ENCODE data around the gene TRAPPC2.

TRAPPC2 gene

DNA sequence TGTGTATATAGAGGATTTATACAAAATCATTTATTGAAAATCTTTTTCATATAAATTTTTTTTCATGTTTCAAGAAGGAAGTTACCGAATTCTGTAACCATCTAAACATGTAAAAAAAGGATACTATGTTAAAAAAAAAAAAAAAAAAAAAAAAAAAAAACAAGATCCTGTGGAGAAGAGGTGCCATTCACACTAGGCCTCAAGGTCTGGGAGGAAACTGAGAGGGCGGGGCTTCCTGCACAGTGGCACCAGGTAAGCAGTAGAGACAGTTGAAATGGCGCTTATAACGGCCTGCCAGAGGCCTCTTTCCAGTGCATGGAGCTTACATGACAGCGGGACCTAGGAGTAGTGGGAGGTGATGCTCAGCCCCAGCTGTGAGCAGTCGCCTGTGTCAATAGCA lies 17.5 kb downstream of the TRAPPC2 start:
- Histone ChIP-seq H3K9ac (no peak overlapping the region), H3K27me3 (ENCODE audit: control insufficient read depth, insufficient read depth, low read length) (no peaks in the 10 kb centered on the region), H3K4me3 (ENCODE audit: low read depth, low read length) (no peak overlapping the region), H2AFZ (no peak overlapping the region), H3K9me3 (ENCODE audit: control insufficient read depth, low read length) (no peaks in the 10 kb centered on the region), H3K4me2 (ENCODE audit: low read length) (no peak overlapping the region), H3K27ac (no peak overlapping the region), H3K4me1 (peaks cover 5% of the 10 kb centered on the region), H3K36me3 (ENCODE audit: control insufficient read depth, insufficient read depth, low read length) (no peaks in the 10 kb centered on the region), H3K79me2 (no peaks in the 10 kb centered on the region)
- TF ChIP-seq, protein P1, sequence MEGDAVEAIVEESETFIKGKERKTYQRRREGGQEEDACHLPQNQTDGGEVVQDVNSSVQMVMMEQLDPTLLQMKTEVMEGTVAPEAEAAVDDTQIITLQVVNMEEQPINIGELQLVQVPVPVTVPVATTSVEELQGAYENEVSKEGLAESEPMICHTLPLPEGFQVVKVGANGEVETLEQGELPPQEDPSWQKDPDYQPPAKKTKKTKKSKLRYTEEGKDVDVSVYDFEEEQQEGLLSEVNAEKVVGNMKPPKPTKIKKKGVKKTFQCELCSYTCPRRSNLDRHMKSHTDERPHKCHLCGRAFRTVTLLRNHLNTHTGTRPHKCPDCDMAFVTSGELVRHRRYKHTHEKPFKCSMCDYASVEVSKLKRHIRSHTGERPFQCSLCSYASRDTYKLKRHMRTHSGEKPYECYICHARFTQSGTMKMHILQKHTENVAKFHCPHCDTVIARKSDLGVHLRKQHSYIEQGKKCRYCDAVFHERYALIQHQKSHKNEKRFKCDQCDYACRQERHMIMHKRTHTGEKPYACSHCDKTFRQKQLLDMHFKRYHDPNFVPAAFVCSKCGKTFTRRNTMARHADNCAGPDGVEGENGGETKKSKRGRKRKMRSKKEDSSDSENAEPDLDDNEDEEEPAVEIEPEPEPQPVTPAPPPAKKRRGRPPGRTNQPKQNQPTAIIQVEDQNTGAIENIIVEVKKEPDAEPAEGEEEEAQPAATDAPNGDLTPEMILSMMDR (IDR thresholded peaks at IDR 0.05): no peak

DNA sequence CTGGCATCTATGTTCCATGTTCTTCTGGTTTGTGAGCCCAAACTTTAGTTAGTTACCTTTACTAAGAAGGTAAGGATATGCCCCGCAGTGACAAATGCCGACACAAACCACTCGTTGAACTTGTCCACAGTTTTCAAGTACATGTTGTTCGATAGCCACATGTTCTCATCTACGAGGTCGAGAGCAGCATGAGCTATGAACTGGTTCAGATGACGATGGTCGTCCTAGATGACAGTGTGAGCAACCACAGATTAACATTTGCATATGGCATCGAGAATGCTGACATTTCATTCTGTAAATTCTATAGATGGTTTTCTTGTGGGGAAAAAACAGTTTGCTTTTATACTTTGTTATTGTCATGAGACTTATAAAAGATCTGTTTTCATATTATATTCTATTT lies 18.0 kb downstream of the TRAPPC2 start:
- H3K4me3 ChIP-seq (ENCODE audit: low read depth, low read length): no peak overlapping the region
- H3K79me2 ChIP-seq: no peaks in the 10 kb centered on the region
- TF ChIP-seq, protein P1 (IDR thresholded peaks at IDR 0.05): no peak
- no peaks in the 10 kb centered on the region for H3K36me3 ChIP-seq (ENCODE audit: control insufficient read depth, insufficient read depth, low read length)
- no peaks in the 10 kb centered on the region for H3K9me3 ChIP-seq (ENCODE audit: control insufficient read depth, low read length)
- H3K4me2 ChIP-seq (ENCODE audit: low read length): no peak overlapping the region
- no peak overlapping the region for H2AFZ ChIP-seq
- peaks cover 4% of the 10 kb centered on the region for H3K4me1 ChIP-seq
- H3K27ac ChIP-seq: no peak overlapping the region
- H3K9ac ChIP-seq: no peak overlapping the region
- no peaks in the 10 kb centered on the region for H3K27me3 ChIP-seq (ENCODE audit: control insufficient read depth, insufficient read depth, low read length)

GRCh38 chrX:13711141-13711540 lies 23.3 kb downstream of the TRAPPC2 start:
- Histone ChIP-seq H2AFZ (no peak overlapping the region), H3K4me2 (ENCODE audit: low read length) (no peak overlapping the region), H3K36me3 (ENCODE audit: control insufficient read depth, insufficient read depth, low read length) (no peaks in the 10 kb centered on the region), H3K27ac (no peak overlapping the region), H3K27me3 (ENCODE audit: control insufficient read depth, insufficient read depth, low read length) (no peaks in the 10 kb centered on the region), H3K4me3 (ENCODE audit: low read depth, low read length) (no peak overlapping the region), H3K9ac (no peak overlapping the region), H3K4me1 (no peaks in the 10 kb centered on the region), H3K79me2 (no peaks in the 10 kb centered on the region), H3K9me3 (ENCODE audit: control insufficient read depth, low read length) (no peaks in the 10 kb centered on the region)
- TF ChIP-seq, protein P1 (IDR thresholded peaks at IDR 0.05): no peak

DNA sequence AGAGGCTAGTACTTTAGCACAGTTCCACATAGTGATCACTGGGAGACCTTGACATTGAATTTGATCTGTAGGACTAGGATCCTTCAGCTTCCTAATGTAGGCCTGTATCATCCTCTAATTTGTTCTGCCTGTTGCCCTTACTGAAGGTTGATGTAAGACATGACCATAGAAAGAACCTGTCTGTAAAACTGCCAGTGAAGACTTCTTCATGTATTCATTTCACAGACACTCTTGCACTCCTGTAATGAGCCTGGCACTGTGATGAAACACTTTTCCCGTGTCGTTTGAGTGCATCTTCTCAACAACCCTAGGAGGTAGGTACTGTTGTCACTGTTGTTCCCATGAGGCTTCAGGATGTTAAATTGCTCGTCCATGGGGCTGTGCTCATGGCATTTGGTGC lies 30.8 kb downstream of the TRAPPC2 start:
- TF ChIP-seq, protein P1 (IDR thresholded peaks at IDR 0.05): no peak
- no peaks in the 10 kb centered on the region for H3K27me3 ChIP-seq (ENCODE audit: control insufficient read depth, insufficient read depth, low read length)
- H3K4me3 ChIP-seq (ENCODE audit: low read depth, low read length): no peak overlapping the region
- H3K4me1 ChIP-seq: peaks cover 5% of the 10 kb centered on the region
- H3K27ac ChIP-seq: no peak overlapping the region
- H3K9me3 ChIP-seq (ENCODE audit: control insufficient read depth, low read length): no peaks in the 10 kb centered on the region
- peaks cover 17% of the 10 kb centered on the region for H3K79me2 ChIP-seq
- no peak overlapping the region for H2AFZ ChIP-seq
- H3K36me3 ChIP-seq (ENCODE audit: control insufficient read depth, insufficient read depth, low read length): no peaks in the 10 kb centered on the region
- H3K4me2 ChIP-seq (ENCODE audit: low read length): no peak overlapping the region
- H3K9ac ChIP-seq: no peak overlapping the region

GRCh38 chrX:13703135-13703534 lies 31.3 kb downstream of the TRAPPC2 start:
- Histone ChIP-seq H3K9ac (no peak overlapping the region), H3K9me3 (ENCODE audit: control insufficient read depth, low read length) (no peaks in the 10 kb centered on the region), H3K4me3 (ENCODE audit: low read depth, low read length) (no peak overlapping the region), H3K27ac (no peak overlapping the region), H3K4me2 (ENCODE audit: low read length) (no peak overlapping the region), H3K36me3 (ENCODE audit: control insufficient read depth, insufficient read depth, low read length) (no peaks in the 10 kb centered on the region), H3K27me3 (ENCODE audit: control insufficient read depth, insufficient read depth, low read length) (no peaks in the 10 kb centered on the region), H2AFZ (no peak overlapping the region), H3K4me1 (peaks cover 5% of the 10 kb centered on the region), H3K79me2 (peaks cover 17% of the 10 kb centered on the region)
- TF ChIP-seq, protein P1 (IDR thresholded peaks at IDR 0.05): no peak

Data from parathyroid adenoma (tissue), 2 donors.